ENCODE data around the gene PRKCE.
"Not testable (repeated sequence)": the region's sequence is repeated elsewhere in the genome, so short reads cannot be mapped to it uniquely, and the experiment has no call there.

PRKCE gene

GRCh38 chr2:45699032-45699658, 47.7 kb downstream of the PRKCE start:
- DNase-seq (ENCODE audit: low read depth), result no peak

- DNase-seq (ENCODE audit: low read depth), result no peak
Observed at GRCh38 chr2:45700407-45701013, 49.0 kb downstream of the PRKCE start.

- no peak for DNase-seq (ENCODE audit: low read depth)
Observed at GRCh38 chr2:45705233-45705632, 53.8 kb downstream of the PRKCE start.

GRCh38 chr2:45706033-45706432, 54.6 kb downstream of the PRKCE start:
- no peak for DNase-seq (ENCODE audit: low read depth)

- DNase-seq (ENCODE audit: low read depth), result no peak
Observed at GRCh38 chr2:45707006-45707405, 55.5 kb downstream of the PRKCE start.

GRCh38 chr2:45707661-45708060, 56.2 kb downstream of the PRKCE start:
- DNase-seq (ENCODE audit: low read depth), result no peak

GRCh38 chr2:45708501-45708900, 57.0 kb downstream of the PRKCE start:
- DNase-seq (ENCODE audit: low read depth), result no peak

GRCh38 chr2:45709137-45709536, 57.7 kb downstream of the PRKCE start:
- DNase-seq (ENCODE audit: low read depth), result no peak

GRCh38 chr2:45710468-45710867, 59.0 kb downstream of the PRKCE start:
- DNase-seq (ENCODE audit: low read depth), result no peak

GRCh38 chr2:45711224-45711623, 59.7 kb downstream of the PRKCE start:
- no peak for DNase-seq (ENCODE audit: low read depth)

GRCh38 chr2:45712570-45712969, 61.1 kb downstream of the PRKCE start:
- DNase-seq (ENCODE audit: low read depth), result no peak

- DNase-seq (ENCODE audit: low read depth), result no peak
Observed at GRCh38 chr2:45713136-45713535, 61.7 kb downstream of the PRKCE start.

- no peak for DNase-seq (ENCODE audit: low read depth)
Observed at GRCh38 chr2:45713591-45713990, 62.1 kb downstream of the PRKCE start.

- no peak for DNase-seq (ENCODE audit: low read depth)
Observed at GRCh38 chr2:45714679-45715078, 63.2 kb downstream of the PRKCE start.

- DNase-seq (ENCODE audit: low read depth), result no peak
Observed at GRCh38 chr2:45715601-45716379, 64.3 kb downstream of the PRKCE start.

GRCh38 chr2:45716432-45716831, 65.0 kb downstream of the PRKCE start:
- not testable (repeated sequence) for DNase-seq (ENCODE audit: low read depth)

- no peak for DNase-seq (ENCODE audit: low read depth)
Observed at GRCh38 chr2:45716915-45717314, 65.4 kb downstream of the PRKCE start.

GRCh38 chr2:45720210-45720609, 68.7 kb downstream of the PRKCE start:
- DNase-seq (ENCODE audit: low read depth), result no peak

- DNase-seq (ENCODE audit: low read depth), result no peak
Observed at GRCh38 chr2:45721150-45721549, 69.7 kb downstream of the PRKCE start.

- DNase-seq (ENCODE audit: low read depth), result no peak
Observed at GRCh38 chr2:45722477-45722876, 71.0 kb downstream of the PRKCE start.

- DNase-seq (ENCODE audit: low read depth), result no peak
Observed at GRCh38 chr2:45723857-45724256, 72.4 kb downstream of the PRKCE start.

GRCh38 chr2:45724335-45724734, 72.9 kb downstream of the PRKCE start:
- no peak for DNase-seq (ENCODE audit: low read depth)

- no peak for DNase-seq (ENCODE audit: low read depth)
Observed at GRCh38 chr2:45725731-45726130, 74.3 kb downstream of the PRKCE start.
